Brain microvascular endothelial cell (primary cell): Measurements from ENCODE around the gene AMPH.
"Not testable (repeated sequence)": the region's sequence is repeated elsewhere in the genome, so short reads cannot be mapped to it uniquely, and the experiment has no call there.

ENCODE experiments used
- DNase-seq: peaks from one replicate; pipeline ENCODE4 v3.0.0-alpha.2; 2020
- H3K27ac ChIP-seq: fragments of 250-450 bp; sonication (Bioruptor Pico); 2 replicates; pipeline ENCODE4 v1.5.1; 2020; ENCODE audit warnings: mild to moderate bottlenecking, moderate library complexity
- H3K27me3 ChIP-seq: fragments of 250-450 bp; sonication (Bioruptor Pico); replicated peaks from 2 replicates; pipeline ENCODE4 v1.5.1; 2020; ENCODE audit warnings: mild to moderate bottlenecking
- H3K36me3 ChIP-seq: fragments of 250-450 bp; sonication (Bioruptor Pico); replicated peaks from 2 replicates; pipeline ENCODE4 v1.5.1; 2020; ENCODE audit warnings: mild to moderate bottlenecking
- H3K4me3 ChIP-seq: 2 replicates; pipeline ENCODE4 v1.5.1; 2011; ENCODE audit warnings: low read depth, mild to moderate bottlenecking, control low read depth, low read length, moderate library complexity
- in situ Hi-C: cut with HindIII; loops from 2 replicates; pipeline ENCODE4 v1.10.0; 2017; ENCODE audit warnings: low sequenced_read_pairs, low pct_ligation_motif_present
- TF ChIP-seq, protein P1 (sequence below): IDR thresholded peaks from 2 replicates; pipeline ENCODE4 v1.5.1; 2011; ENCODE audit warnings: low read depth, mild to moderate bottlenecking, moderate library complexity, low read length, control low read depth, inconsistent platforms; ENCODE audit errors: missing control alignments

The AMPH gene

DNA sequence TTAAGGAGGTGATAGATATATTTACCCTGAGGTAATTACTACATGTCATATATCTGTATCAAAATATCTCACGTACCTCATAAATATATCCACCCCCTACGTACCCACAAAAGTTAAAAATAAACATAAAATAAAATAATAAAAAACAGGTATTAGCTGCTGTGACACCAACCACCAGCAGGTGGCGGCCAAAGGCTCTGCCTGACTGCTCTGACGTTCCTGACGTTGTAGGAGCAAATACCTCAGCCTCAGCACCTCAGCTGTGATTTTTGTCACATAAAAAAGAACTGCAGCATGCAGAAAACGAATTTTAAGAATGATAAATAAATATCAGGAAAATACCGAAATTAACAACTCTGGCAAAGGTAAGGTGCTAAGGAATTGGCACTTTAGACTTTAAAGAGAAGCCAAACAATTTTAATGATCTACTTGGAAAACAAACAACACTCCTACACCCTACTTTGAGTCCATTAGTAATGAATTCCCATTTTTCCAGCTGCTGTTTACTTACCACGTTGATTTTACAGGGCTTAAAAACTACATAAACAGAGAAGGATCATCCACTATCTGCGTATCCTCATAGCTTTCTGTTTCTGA is 232.3 kb downstream of the AMPH start:
- no peaks in the 10 kb centered on the region for H3K27me3 ChIP-seq
- no peak overlapping the region for H3K4me3 ChIP-seq
- peak; percentile 37 for DNase-seq
- in situ Hi-C loops: no loop called here
- H3K36me3 ChIP-seq: no peaks in the 10 kb centered on the region
- H3K27ac ChIP-seq: no peak overlapping the region
- TF ChIP-seq, protein P1, sequence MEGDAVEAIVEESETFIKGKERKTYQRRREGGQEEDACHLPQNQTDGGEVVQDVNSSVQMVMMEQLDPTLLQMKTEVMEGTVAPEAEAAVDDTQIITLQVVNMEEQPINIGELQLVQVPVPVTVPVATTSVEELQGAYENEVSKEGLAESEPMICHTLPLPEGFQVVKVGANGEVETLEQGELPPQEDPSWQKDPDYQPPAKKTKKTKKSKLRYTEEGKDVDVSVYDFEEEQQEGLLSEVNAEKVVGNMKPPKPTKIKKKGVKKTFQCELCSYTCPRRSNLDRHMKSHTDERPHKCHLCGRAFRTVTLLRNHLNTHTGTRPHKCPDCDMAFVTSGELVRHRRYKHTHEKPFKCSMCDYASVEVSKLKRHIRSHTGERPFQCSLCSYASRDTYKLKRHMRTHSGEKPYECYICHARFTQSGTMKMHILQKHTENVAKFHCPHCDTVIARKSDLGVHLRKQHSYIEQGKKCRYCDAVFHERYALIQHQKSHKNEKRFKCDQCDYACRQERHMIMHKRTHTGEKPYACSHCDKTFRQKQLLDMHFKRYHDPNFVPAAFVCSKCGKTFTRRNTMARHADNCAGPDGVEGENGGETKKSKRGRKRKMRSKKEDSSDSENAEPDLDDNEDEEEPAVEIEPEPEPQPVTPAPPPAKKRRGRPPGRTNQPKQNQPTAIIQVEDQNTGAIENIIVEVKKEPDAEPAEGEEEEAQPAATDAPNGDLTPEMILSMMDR: peak; percentile 94

GRCh38 chr7:38396852-38397251 is 234.3 kb downstream of the AMPH start:
- in situ Hi-C loops: no loop called here
- no peak overlapping the region for H3K4me3 ChIP-seq
- H3K36me3 ChIP-seq: no peaks in the 10 kb centered on the region
- no peak for DNase-seq
- TF ChIP-seq, protein P1: no peak
- no peaks in the 10 kb centered on the region for H3K27me3 ChIP-seq
- no peak overlapping the region for H3K27ac ChIP-seq

DNA sequence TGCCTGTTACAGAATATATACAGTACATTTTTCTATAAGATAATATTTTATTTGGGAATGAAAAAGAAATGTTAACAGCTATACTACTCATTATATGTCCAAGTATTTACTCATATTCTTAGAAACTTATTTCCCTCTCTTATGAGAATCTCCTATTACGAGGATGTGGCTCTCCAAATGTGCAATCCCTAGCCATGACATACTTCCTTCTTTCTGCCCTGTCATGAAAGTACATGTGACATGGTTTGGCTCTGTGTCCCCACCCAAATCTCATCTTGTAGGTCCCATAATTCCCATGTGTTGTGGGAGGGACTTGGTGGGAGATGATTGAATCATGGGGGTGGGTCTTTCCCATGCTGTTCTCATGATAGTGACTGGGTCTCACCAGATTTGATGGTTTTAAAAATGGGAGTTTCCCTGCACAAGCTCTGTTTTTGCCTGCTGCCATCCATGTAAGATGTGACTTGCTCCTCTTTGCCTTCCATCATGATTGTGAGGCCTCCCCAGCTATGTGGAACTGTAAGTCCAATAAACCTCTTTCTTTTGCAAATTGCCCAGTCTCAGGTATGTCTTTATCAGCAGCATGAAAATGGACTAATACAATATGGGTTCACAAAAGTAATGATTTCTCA is 235.1 kb downstream of the AMPH start:
- H3K27me3 ChIP-seq: not testable (repeated sequence)

GRCh38 chr7:38394660-38395059 is 236.5 kb downstream of the AMPH start:
- no peak for DNase-seq
- in situ Hi-C loops: no loop called here
- Histone ChIP-seq H3K4me3 (no peak overlapping the region), H3K27me3 (no peaks in the 10 kb centered on the region), H3K36me3 (no peaks in the 10 kb centered on the region), H3K27ac (no peak overlapping the region)
- TF ChIP-seq, protein P1: no peak

More for the DNA sequence above, 235.1 kb downstream of the AMPH start:
- DNase-seq, H3K36me3 ChIP-seq, H3K4me3 ChIP-seq, in situ Hi-C loops, H3K27ac ChIP-seq: not testable (repeated sequence)

GRCh38 chr7:38393874-38394273 is 237.3 kb downstream of the AMPH start:
- TF ChIP-seq, protein P1: no peak
- H3K27me3 ChIP-seq: no peaks in the 10 kb centered on the region
- no peak overlapping the region for H3K4me3 ChIP-seq
- in situ Hi-C loops: no loop called here
- H3K27ac ChIP-seq: no peak overlapping the region
- no peaks in the 10 kb centered on the region for H3K36me3 ChIP-seq
- no peak for DNase-seq

DNA sequence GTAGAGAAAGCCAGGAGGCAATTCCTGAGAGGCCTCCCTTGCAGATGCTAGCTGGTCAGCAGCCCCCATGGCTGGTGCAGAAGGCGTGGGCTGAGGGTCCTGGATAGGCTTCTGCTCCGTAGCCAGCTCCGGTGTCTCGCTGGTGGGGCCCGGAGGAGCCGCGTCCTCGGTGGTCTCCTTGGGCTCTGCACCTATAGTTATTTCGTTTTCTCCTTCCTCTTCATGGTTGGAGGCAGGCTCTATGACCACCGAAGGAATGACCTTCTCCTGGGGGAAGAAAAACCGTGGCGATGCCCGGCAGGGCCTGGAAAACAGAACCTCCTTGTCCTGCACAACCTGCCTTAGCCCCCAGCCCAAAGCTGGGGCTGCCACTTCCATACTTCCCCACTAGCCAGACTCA is 239.4 kb downstream of the AMPH start:
- Histone ChIP-seq H3K4me3 (no peak overlapping the region), H3K27ac (no peak overlapping the region), H3K36me3 (no peaks in the 10 kb centered on the region), H3K27me3 (no peaks in the 10 kb centered on the region)
- in situ Hi-C loops: no loop called here
- TF ChIP-seq, protein P1: no peak
- DNase-seq: no peak
